ENCODE measurements around the gene LGALS1.

DNA sequence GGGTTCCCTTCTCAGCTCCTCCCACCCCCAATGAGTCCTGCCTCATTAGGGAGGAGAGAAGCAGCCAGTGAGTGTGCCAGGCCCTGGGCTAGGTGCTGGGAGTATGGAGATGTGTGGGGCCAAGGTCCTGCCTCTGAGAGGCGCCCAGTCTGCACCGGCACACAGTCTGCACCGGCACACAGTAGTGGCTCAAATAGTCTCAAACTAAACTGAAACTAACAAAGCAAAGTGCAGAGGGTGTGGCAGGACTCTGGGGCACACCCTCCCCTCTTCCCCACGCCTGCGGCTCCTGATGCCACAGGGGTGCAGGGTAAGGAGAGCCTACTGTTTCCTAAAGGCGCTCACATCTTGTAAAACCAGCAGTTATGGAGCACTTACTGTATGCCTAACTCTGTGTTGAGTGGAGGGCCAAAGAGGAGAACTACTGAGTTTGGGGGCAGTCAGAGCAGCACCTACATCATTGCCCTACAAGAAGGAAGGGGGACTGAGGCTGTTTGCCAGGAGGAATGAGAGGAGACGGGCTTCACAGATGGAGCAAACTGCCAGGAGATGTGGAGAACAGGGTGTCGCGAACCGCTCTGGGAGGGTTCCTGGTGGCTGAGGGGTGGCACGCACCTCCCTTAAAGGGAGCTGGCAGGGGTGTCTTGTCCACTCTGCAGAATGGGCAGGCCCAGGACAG lies 36.9 kb upstream of the LGALS1 start:
- TF ChIP-seq POLR2AphosphoS5 (IDR thresholded peaks at IDR 0.05; ENCODE audit: low read depth, low read length) (no peak), TAF1 (IDR thresholded peaks at IDR 0.05; ENCODE audit: low read depth, low read length) (no peak), POLR2A (IDR thresholded peaks at IDR 0.05; ENCODE audit: low read depth, low read length) (no peak), POU2F2 (IDR thresholded peaks at IDR 0.05; ENCODE audit: low read depth, low read length) (no peak), SPI1 (IDR thresholded peaks at IDR 0.05; ENCODE audit: low read depth, low read length) (no peak)
